A549 treated with dexamethasone at 1 μM for 4 hours (cell line): ENCODE data around the gene SLC10A7. TPM values are rescaled to one million over a fixed set of nuclear protein-coding genes. Genes with fewer than 3 reads are reported as not detected.

Experiments used
- total RNA-seq: library from RNA; stranded (reverse); fragments of 200-300 nt; extraction: Qiagen RNA extraction; gene quantifications from 5 replicates; pipeline ENCODE4 v1.2.3, GENCODE V29; 2022

The SLC10A7 gene, protein sequence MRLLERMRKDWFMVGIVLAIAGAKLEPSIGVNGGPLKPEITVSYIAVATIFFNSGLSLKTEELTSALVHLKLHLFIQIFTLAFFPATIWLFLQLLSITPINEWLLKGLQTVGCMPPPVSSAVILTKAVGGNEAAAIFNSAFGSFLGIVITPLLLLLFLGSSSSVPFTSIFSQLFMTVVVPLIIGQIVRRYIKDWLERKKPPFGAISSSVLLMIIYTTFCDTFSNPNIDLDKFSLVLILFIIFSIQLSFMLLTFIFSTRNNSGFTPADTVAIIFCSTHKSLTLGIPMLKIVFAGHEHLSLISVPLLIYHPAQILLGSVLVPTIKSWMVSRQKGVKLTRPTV
- total RNA-seq = 1.8 to 2.8 TPM (median 2.3 TPM) in 5 replicates

DNA sequence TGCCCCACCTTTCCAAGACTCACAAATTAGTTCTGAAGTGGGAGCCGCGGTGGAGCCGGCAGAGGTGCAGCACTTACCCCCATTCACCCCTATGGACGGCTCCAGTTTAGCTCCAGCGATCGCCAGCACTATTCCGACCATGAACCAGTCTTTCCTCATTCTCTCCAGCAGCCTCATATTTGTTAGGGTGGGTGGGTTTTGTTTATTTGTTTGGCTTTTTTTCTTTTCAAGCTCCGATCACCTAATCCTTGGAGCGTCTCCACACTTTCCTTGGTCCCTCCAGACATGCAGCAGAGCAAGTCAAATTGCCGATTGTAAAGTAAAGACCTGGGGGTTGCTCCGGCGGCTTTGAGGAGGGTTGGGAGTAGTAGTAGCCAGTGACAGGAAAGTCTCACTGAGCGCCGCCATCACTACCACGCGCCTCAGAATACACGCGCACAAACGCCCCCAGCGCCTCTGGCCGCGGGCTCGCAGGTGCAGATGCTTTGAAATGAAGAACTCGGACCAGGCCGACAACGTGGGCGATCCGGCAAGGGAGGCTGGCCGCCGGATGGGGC is at the start of gene SLC10A7:
Gene SLC10A7 (minus strand): TSS at position 400 of the 557 bp plus-strand sequence. CDS start 223 bp downstream, at position 177.

DNA sequence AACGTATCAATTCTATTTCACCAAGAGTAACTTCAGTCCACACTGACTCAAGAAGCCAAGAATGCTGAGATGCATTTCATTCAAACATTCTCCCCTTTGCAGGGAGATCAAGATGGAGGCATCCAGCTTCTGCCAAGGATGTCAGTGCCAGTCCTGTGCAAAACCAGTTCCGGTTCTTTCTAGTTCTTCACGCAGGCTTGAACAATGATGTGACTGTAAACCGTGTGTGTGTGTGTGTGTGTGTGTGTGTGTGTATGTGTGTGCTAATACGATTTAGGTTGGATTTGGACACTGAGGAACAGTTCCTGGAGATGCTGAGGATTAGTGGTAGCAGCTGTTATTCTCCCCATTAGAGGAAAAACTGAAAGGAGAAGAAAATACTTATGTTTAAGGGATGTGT is 307.5 kb downstream of the SLC10A7 start, which contains the start of gene REELD1:
Gene REELD1 (plus strand): TSS at position 301 of the 400 bp plus-strand sequence. CDS start 2,415 bp downstream, outside the sequence.

Other genes with a start within 250 kb of the SLC10A7 start
- gene POU4F2, start 117.0 kb upstream of the SLC10A7 start, total RNA-seq = not detected in 5 replicates